Keratinocyte (primary cell): ENCODE data around the gene PRKCD. TPM values are rescaled to one million over a fixed set of nuclear protein-coding genes. Genes with fewer than 3 reads are reported as not detected.

ENCODE experiments used
- DNase-seq: peaks from one replicate; pipeline ENCODE4 v3.0.0-alpha.2; 2011; ENCODE audit warnings: low read depth, missing footprints, low spot score
- FAIRE-seq: peaks from 2 replicates; lab custom pipeline; 2011; peaks lifted over from hg19 to GRCh38; lab: Jason Lieb, UNC
- H2AFZ ChIP-seq: 2 replicates; pipeline ENCODE4 v1.6.0; 2012; ENCODE audit warnings: low read length, control low read depth, inconsistent platforms; ENCODE audit not compliant: control insufficient read depth
- H3K27ac ChIP-seq: 2 replicates; pipeline ENCODE4 v1.5.1; 2011; ENCODE audit warnings: low read length; ENCODE audit not compliant: control insufficient read depth, insufficient read depth
- H3K27me3 ChIP-seq: 3 replicates; pipeline ENCODE4 v1.6.0; 2011; ENCODE audit warnings: low read length; ENCODE audit not compliant: control insufficient read depth, insufficient read depth; ENCODE audit errors: extremely low read depth
- H3K36me3 ChIP-seq, 2 experiments: 2 replicates in 1 of 2; 3 replicates in 1 of 2; pipeline ENCODE4 v1.5.1; 2011; ENCODE audit warnings: low read length in 2 of 2, mild to moderate bottlenecking in 1 of 2; ENCODE audit not compliant: control insufficient read depth in 2 of 2, insufficient read depth in 2 of 2; ENCODE audit errors: extremely low read depth in 1 of 2
- H3K4me1 ChIP-seq: 3 replicates; pipeline ENCODE4 v1.5.1; 2011; ENCODE audit warnings: low read length; ENCODE audit not compliant: control insufficient read depth, insufficient read depth; ENCODE audit errors: extremely low read depth
- H3K4me2 ChIP-seq: 3 replicates; pipeline ENCODE4 v1.6.0; 2011; ENCODE audit warnings: low read depth, low read length; ENCODE audit not compliant: control insufficient read depth, insufficient read depth; ENCODE audit errors: extremely low read depth
- H3K4me3 ChIP-seq, 3 experiments: fragments of 200-600 bp in 1 of 3; sonication (generic) in 1 of 3; 2 replicates in 2 of 3; 3 replicates in 1 of 3; pipeline ENCODE4 v1.5.1; 2011 to 2016; ENCODE audit warnings: low read length in 3 of 3, mild to moderate bottlenecking in 3 of 3, control low read depth in 2 of 3, inconsistent platforms in 1 of 3, low read depth in 1 of 3, mixed read lengths in 1 of 3, mixed run types in 1 of 3, moderate library complexity in 1 of 3; ENCODE audit not compliant: control insufficient read depth in 2 of 3, insufficient read depth in 2 of 3; ENCODE audit errors: extremely low read depth in 1 of 3
- H3K79me2 ChIP-seq: 2 replicates; pipeline ENCODE4 v1.6.0; 2012; ENCODE audit warnings: low read length; ENCODE audit not compliant: control insufficient read depth, insufficient read depth
- H3K9ac ChIP-seq: 3 replicates; pipeline ENCODE4 v1.6.0; 2011; ENCODE audit warnings: low read length; ENCODE audit not compliant: control insufficient read depth, insufficient read depth; ENCODE audit errors: extremely low read depth
- H3K9me1 ChIP-seq: 3 replicates; pipeline ENCODE4 v1.6.0; 2011; ENCODE audit warnings: low read length; ENCODE audit not compliant: control insufficient read depth, insufficient read depth; ENCODE audit errors: extremely low read depth
- H3K9me3 ChIP-seq: 2 replicates; pipeline ENCODE4 v1.5.1; 2012; ENCODE audit warnings: low read depth, low read length; ENCODE audit not compliant: control insufficient read depth
- H4K20me1 ChIP-seq: 3 replicates; pipeline ENCODE4 v1.6.0; 2011; ENCODE audit warnings: low read length; ENCODE audit not compliant: control insufficient read depth, insufficient read depth; ENCODE audit errors: extremely low read depth
- CTCF ChIP-seq, 3 experiments: IDR thresholded peaks in 1 of 3; conservative IDR thresholded peaks in 1 of 3; optimal IDR thresholded peaks in 1 of 3; 2 replicates in 2 of 3; 3 replicates in 1 of 3; pipeline versions ENCODE3 to v1.5.1; 2011; ENCODE audit warnings: low read length in 3 of 3, mild to moderate bottlenecking in 3 of 3, moderate library complexity in 2 of 3, control low read depth in 1 of 3, inconsistent platforms in 1 of 3; ENCODE audit not compliant: insufficient read depth in 2 of 3; ENCODE audit errors: extremely low read depth in 1 of 3
- EZH2 ChIP-seq: IDR thresholded peaks from one replicate; pipeline ENCODE4 v1.6.1; 2012; ENCODE audit warnings: inconsistent platforms, mild to moderate bottlenecking, low read length, moderate library complexity
- dilution Hi-C: fragments of 300-500 bp; cut with MboI; formaldehyde crosslinking; loops from one replicate; pipeline ENCODE4 v1.7.0; 2020; ENCODE audit warnings: low sequenced_read_pairs; ENCODE audit not compliant: extremely low pct_ligation_motif_present
- polyA plus RNA-seq, 5 experiments: library from polyadenylated mRNA; depleted of rRNA in 3 of 5; stranded (reverse) in 3 of 5; stranded (forward) in 1 of 5; unstranded in 1 of 5; fragments of >200 nt; gene quantifications; 1 replicate in 1 of 5; 2 replicates in 3 of 5; 3 replicates in 1 of 5; pipeline versions ENCODE4 v1.2.1 to v1.2.3, GENCODE V29; 2011 to 2012; ENCODE audit warnings: missing spikeins in 2 of 5, low read depth in 1 of 5, low replicate concordance in 1 of 5

Gene PRKCD
- polyA plus RNA-seq, 1 donor (not counting 4 experiments of a cell fraction or from before 2014, with no cell fraction given), result 25.1 TPM

GRCh38 chr3:53160061-53160659, 849 bp upstream of the PRKCD start:
- Histone ChIP-seq H3K4me2 (peak overlapping the region; percentile 73), H2AFZ (no peak overlapping the region), H3K36me3 (no peaks in the 10 kb centered on the region), H3K4me3 (peak overlapping the region in 1 of 3 experiments; percentile 88), H3K9me1 (peaks cover 2% of the 10 kb centered on the region), H4K20me1 (peaks cover 7% of the 10 kb centered on the region), H3K79me2 (peaks cover 17% of the 10 kb centered on the region), H3K4me1 (peaks cover 28% of the 10 kb centered on the region), H3K9ac (peak overlapping the region; percentile 70), H3K9me3 (no peaks in the 10 kb centered on the region), H3K27ac (no peak overlapping the region), H3K27me3 (peaks cover 27% of the 10 kb centered on the region)
- dilution Hi-C loops, result no loop called here
- FAIRE-seq (no peak), DNase-seq (no peak)
- TF ChIP-seq CTCF (optimal IDR thresholded peaks at IDR 0.05 in 1 of 3, IDR thresholded peaks at IDR 0.05 in 1 of 3, conservative IDR thresholded peaks at IDR 0.05 in 1 of 3; ENCODE audit: extremely low read depth in 1 of 3, insufficient read depth in 2 of 3, low read length in 3 of 3) (no peak), EZH2 (no peak)

- H4K20me1 ChIP-seq, result peaks cover 7% of the 10 kb centered on the region
- no peak for TF ChIP-seq CTCF (optimal IDR thresholded peaks at IDR 0.05 in 1 of 3, IDR thresholded peaks at IDR 0.05 in 1 of 3, conservative IDR thresholded peaks at IDR 0.05 in 1 of 3; ENCODE audit: extremely low read depth in 1 of 3, insufficient read depth in 2 of 3, low read length in 3 of 3)
- no peak for TF ChIP-seq EZH2
- H3K4me2 ChIP-seq, result peak overlapping the region; percentile 45
- H3K79me2 ChIP-seq, result peaks cover 22% of the 10 kb centered on the region
- no peaks in the 10 kb centered on the region for H3K9me3 ChIP-seq
- H3K36me3 ChIP-seq, result no peaks in the 10 kb centered on the region
- no peak for FAIRE-seq
- H3K4me3 ChIP-seq, result peak overlapping the region; percentile 75 to 88 (median 82)
- peaks cover 19% of the 10 kb centered on the region for H3K4me1 ChIP-seq
- peak overlapping the region; percentile 81 for H3K9ac ChIP-seq
- dilution Hi-C loops, result no loop called here
- H3K27me3 ChIP-seq, result peaks cover 27% of the 10 kb centered on the region
- peak overlapping the region; percentile 33 for H3K27ac ChIP-seq
- DNase-seq, result no peak
- H2AFZ ChIP-seq, result peak overlapping the region; percentile 59
- H3K9me1 ChIP-seq, result peaks cover 2% of the 10 kb centered on the region
Observed at GRCh38 chr3:53161450-53161819, 426 bp downstream of the PRKCD start.
